ENCODE results near the gene MYD88. TPM values are rescaled to one million over a fixed set of nuclear protein-coding genes. Genes with fewer than 3 reads are reported as not detected.

The MYD88 gene
- total RNA-seq, 1 donor from 2014 or later: 63.4 TPM

GRCh38 chr3:38111696-38112377 lies 26.6 kb upstream of the MYD88 start:
- DNase-seq (ENCODE audit: extremely low read depth, low read depth, low spot score): no peak

GRCh38 chr3:38112378-38112761 lies 26.1 kb upstream of the MYD88 start:
- DNase-seq (ENCODE audit: extremely low read depth, low read depth, low spot score): no peak

GRCh38 chr3:38114052-38114874 lies 24.2 kb upstream of the MYD88 start:
- no peak for DNase-seq (ENCODE audit: extremely low read depth, low read depth, low spot score)

DNA sequence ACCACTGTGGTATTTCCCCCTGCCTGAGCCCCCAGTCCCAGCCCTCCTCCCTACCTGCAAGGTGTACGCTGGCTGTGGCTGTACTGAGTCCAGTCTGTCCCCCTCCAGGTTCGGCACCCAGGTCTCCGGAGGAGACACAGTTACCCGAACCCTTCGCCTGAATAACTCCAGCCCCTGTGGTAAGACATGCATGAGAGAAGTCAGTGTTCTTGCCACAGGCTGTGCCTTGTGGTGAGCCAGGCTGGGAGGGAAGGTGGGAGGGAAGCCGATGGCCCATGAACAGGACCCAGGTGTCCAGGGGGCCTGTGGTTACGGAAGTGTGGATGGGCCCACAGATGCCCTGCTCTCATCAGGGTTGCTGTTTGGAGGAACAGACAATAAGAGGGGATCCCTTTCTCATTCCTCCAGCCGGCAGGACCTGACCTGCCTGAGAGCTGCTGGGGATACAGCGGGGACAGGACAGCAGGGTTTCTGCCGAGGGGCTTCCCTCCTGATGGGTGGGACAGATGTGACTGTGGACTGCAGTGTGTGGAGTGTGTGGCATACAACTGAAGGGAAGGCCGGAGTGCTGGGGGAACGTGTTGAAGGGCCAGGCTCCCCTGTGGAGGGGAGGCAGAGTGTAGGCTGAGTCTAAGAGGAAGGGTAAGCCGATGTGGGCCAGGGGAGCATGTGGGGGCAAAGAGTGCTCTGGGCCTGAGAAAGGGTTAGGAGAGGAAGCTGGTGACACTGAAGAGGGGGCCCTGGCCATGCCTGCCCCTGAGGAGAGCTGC lies 23.4 kb upstream of the MYD88 start:
- no peak for DNase-seq (ENCODE audit: extremely low read depth, low read depth, low spot score)

- DNase-seq (ENCODE audit: extremely low read depth, low read depth, low spot score): no peak
These were observed 22.6 kb upstream of the MYD88 start for GRCh38 chr3:38115645-38116427.

DNA sequence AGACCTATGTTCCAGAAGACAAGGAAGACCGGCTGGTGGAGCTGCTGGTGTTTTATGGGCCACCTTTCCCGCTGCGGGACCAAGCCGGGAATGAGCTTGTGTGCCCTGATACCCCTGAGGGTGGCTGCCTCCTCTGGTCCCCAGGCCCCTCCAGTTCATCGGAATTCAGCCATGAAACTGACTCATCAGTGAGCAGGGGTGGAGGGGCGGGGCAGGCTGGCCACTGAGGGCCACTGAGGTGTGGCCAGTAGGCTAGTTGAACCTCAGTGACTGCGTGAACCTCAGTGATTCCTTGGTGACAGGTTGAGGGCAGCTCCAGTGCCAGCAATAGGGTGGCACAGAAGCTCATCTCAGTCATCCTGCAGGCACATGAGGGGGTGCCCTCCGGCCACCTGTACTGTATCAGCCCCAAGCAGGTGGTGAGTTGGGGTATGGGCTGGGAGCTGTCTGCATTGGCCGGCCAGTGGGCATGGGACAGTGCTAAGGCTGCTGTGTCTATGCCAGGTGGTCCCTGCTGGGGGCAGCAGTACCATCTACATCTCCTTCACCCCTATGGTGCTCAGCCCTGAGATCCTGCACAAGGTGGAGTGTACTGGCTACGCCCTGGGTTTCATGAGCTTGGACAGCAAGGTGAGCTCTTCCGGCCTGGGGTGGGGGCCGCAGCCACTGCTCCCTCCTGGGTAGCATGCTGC lies 21.8 kb upstream of the MYD88 start:
- DNase-seq (ENCODE audit: extremely low read depth, low read depth, low spot score): no peak

DNA sequence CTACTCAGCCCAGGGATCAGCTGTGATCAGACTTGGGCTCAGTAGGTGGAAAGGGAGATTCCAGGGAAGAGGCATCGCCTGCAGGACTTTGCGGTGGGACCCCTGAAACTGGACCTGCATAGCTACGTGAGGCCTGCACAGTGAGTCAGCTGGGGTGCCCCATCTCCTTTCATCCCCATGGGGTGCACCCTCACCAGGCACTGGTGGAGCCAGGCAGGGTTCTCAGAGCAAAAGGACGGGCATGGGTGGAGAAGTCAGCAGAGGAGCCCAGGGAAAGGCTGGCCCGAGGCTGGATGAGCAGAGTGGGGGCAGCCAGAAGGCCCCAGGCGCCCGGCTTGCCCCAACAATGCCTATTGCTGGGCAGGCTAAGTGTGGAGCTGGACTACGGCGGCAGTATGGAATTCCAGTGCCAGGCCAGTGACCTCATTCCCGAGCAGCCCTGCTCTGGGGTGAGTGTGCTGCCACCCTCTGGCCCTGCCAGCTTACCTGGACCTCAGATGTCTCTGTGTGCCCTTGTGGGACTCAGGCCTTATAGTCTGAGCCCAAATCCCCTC lies 21.2 kb upstream of the MYD88 start:
- no peak for DNase-seq (ENCODE audit: extremely low read depth, low read depth, low spot score)

- no peak for DNase-seq (ENCODE audit: extremely low read depth, low read depth, low spot score)
These were observed 20.6 kb upstream of the MYD88 start for GRCh38 chr3:38117748-38118420.

DNA sequence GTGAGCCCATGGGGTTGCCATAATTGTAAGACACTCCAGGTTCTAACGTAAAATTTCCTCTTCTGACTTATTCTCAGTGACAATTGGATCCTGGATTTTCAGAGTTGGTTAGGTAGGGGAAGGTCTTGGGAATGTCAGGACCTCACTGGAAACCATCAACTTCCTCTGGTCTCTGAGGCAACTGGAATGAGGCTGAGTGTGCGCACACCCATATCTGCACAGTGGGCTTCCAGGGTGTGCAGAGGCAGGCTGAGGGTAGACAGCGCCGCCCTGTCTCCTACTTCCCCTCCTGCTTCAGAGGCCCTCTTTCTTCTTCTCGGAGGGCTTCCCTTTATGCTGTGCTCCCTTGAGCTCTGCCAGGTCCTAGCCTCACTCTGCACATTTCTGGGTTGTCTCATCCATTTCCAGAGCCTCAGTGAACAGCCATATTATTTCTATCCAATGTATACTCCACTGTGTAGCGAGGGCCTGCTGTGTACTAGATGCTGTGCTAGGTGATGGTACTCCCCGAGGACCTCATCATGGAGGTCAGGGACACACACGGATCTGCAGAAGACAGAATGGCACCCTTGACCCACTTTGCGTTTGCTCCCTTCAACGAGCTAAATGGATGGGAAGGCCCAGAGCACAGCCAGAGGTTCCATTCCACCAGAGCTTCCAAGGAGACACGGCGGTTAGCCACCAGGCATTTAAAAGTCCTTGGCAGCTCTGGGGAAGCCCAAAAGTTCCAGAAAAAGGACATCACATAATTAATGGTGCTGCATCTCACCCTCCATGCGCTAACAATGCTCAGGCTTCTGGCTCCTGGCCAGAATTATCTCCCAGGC lies 19.8 kb upstream of the MYD88 start:
- DNase-seq (ENCODE audit: extremely low read depth, low read depth, low spot score): no peak

GRCh38 chr3:38119248-38119544 lies 19.3 kb upstream of the MYD88 start:
- DNase-seq (ENCODE audit: extremely low read depth, low read depth, low spot score): no peak

GRCh38 chr3:38119821-38120692 lies 18.4 kb upstream of the MYD88 start:
- DNase-seq (ENCODE audit: extremely low read depth, low read depth, low spot score): no peak

DNA sequence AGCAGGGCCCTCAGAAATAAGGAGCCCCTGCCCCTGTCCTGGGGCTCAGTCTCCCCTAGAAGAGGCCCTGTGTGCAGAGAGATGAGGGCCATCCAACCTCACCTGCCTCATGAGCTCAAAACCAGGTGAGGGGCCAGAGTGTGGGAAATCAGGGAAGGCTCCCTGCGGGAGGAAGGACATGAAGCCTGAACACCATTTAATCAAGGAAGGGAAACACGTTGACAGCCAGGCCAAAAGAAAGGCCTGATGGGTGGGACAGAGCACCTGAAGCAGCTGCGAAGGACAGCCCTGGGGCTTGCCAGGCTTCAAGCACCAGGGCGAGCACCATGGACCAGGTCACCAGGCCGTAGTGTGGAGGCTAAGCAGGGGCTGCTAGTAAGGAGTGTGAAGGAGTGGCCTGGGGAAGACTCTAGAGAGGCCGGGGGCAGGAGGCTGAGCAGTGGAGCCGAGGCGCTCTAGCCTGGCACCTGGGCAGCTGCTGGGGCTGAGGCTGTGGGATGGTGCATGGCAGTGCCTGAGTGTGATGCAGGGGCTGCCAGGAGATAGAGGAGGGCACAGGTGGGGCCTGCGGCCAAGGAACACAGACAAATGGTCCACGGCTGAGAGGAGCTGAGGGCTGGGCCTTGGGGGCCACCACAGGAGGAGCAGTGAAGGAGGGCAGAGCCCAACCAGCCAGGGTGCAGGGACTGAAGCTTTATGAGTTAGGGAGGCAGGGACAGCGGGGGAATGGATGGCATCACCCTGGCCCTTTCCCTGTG lies 17.6 kb upstream of the MYD88 start:
- no peak for DNase-seq (ENCODE audit: extremely low read depth, low read depth, low spot score)

GRCh38 chr3:38121451-38121831 lies 17.0 kb upstream of the MYD88 start:
- DNase-seq (ENCODE audit: extremely low read depth, low read depth, low spot score): no peak

- DNase-seq (ENCODE audit: extremely low read depth, low read depth, low spot score): no peak
These were observed 16.5 kb upstream of the MYD88 start for GRCh38 chr3:38121832-38122461.

GRCh38 chr3:38122712-38123290 lies 15.7 kb upstream of the MYD88 start:
- no peak for DNase-seq (ENCODE audit: extremely low read depth, low read depth, low spot score)
